ENCODE results near the gene MPP2.
"Not testable (repeated sequence)": the region's sequence is repeated elsewhere in the genome, so short reads cannot be mapped to it uniquely, and the experiment has no call there.

Gene MPP2

DNA sequence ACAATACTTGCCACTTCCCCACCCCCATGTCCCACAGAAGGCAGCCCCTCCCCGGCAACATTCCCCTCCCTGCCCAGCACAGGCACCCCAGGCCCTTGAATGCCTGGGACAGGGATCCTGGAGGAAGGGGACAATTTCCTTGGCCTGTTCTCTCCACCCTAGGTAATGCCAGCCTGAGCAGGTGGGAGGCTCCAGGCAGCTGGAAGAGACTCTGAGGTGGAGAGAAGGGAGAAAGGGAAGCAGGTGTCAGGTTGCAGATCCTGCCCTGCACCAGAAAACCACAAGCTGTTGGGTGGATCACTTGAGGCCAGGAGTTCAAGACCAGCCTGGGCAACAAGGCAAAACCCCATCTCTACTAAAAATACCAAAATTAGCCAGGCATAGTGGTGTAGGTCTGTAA, 8.9 kb downstream of the MPP2 start:
- Histone ChIP-seq H3K9ac (ENCODE audit: low read length) (no peak overlapping the region), H4K5ac (ENCODE audit: low read length) (no peak overlapping the region), H3K56ac (ENCODE audit: low read length) (no peak overlapping the region), H3K4me1 (ENCODE audit: control insufficient read depth, low read depth, low read length) (peaks cover 5% of the 10 kb centered on the region), H3K4ac (ENCODE audit: low read depth, low read length) (no peak overlapping the region), H3K36me3 (ENCODE audit: control insufficient read depth, insufficient read depth, low read length) (no peaks in the 10 kb centered on the region), H2BK120ac (ENCODE audit: low read depth, low read length) (no peak overlapping the region), H4K8ac (ENCODE audit: low read depth, low read length) (no peak overlapping the region), H3K4me2 (ENCODE audit: low read length) (no peak overlapping the region), H2AK5ac (ENCODE audit: low read length) (no peak overlapping the region), H2BK15ac (replicated peaks; ENCODE audit: low read depth) (no peak overlapping the region), H3K23ac (ENCODE audit: low read length) (no peak overlapping the region), H3K79me1 (ENCODE audit: low read length) (no peaks in the 10 kb centered on the region), H3K18ac (ENCODE audit: low read length) (no peak overlapping the region), H2BK5ac (ENCODE audit: low read length) (no peak overlapping the region), H3K4me3 (ENCODE audit: low read length) (no peak overlapping the region), H3K27ac (ENCODE audit: low read depth, low read length) (no peak overlapping the region), H3K27me3 (ENCODE audit: insufficient read depth, low read length, poor library complexity) (no peaks in the 10 kb centered on the region), H3K79me2 (ENCODE audit: control insufficient read depth, insufficient read depth, low read length) (no peaks in the 10 kb centered on the region)
- WGBS (ENCODE audit: extremely low coverage, insufficient coverage, low lambda C conversion rate): no CpG with 5 or more reads among the region's 1 CpG
- no peak for DNase-seq

DNA sequence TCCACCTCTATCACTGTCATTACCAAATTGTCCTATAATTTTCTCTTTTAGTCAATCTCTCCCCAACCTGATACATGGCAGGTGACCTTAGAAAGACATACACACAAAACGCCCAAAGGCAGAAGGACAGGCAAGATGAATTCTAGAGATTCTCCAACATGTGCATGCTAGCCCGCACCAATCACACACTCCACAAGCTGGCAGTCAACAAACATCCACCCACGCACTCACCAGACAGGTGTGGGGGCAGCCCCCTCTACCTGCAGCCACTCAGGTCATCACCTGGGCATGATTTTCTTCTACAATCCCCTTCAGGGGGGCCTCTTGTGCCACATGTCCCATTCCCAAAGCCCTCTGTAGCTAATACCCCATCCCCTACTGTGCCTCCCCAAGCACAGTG, 9.5 kb downstream of the MPP2 start:
- H3K4me3 ChIP-seq (ENCODE audit: low read length): no peak overlapping the region
- no peaks in the 10 kb centered on the region for H3K36me3 ChIP-seq (ENCODE audit: control insufficient read depth, insufficient read depth, low read length)
- H3K27me3 ChIP-seq (ENCODE audit: insufficient read depth, low read length, poor library complexity): no peaks in the 10 kb centered on the region

DNA sequence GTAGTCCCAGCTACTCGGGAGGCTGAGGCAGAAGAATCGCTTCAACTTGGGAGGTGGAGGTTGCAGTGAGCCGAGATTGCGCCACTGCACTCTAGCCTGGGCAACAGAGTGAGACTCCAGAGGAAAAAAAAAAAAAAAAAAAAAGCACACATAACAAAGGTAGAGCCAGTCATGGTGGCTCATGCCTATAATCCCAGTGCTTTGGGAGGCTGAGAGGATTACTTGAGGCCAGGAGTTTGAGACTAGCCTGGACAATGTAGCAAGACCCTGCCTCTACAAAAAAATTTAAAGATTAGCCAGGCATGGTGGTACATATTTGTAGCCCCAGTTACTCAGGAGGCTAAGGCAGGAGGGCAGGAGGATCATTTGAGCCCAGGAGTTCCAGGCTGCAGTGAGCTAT, 12.8 kb downstream of the MPP2 start:
- not testable (repeated sequence) for DNase-seq; H3K27me3 ChIP-seq (ENCODE audit: insufficient read depth, low read length, poor library complexity); H3K4me1 ChIP-seq (ENCODE audit: control insufficient read depth, low read depth, low read length); H3K18ac ChIP-seq (ENCODE audit: low read length); H3K4ac ChIP-seq (ENCODE audit: low read depth, low read length); H2BK5ac ChIP-seq (ENCODE audit: low read length); H3K36me3 ChIP-seq (ENCODE audit: control insufficient read depth, insufficient read depth, low read length); H3K56ac ChIP-seq (ENCODE audit: low read length); H3K79me2 ChIP-seq (ENCODE audit: control insufficient read depth, insufficient read depth, low read length); H2AK5ac ChIP-seq (ENCODE audit: low read length); H3K4me2 ChIP-seq (ENCODE audit: low read length); H3K27ac ChIP-seq (ENCODE audit: low read depth, low read length); H2BK15ac ChIP-seq (replicated peaks; ENCODE audit: low read depth); H4K5ac ChIP-seq (ENCODE audit: low read length); H4K8ac ChIP-seq (ENCODE audit: low read depth, low read length); H3K79me1 ChIP-seq (ENCODE audit: low read length); H3K9ac ChIP-seq (ENCODE audit: low read length); H3K23ac ChIP-seq (ENCODE audit: low read length); H2BK120ac ChIP-seq (ENCODE audit: low read depth, low read length); H3K4me3 ChIP-seq (ENCODE audit: low read length)
- WGBS (ENCODE audit: extremely low coverage, insufficient coverage, low lambda C conversion rate): no CpG with 5 or more reads among the region's 4 CpGs

More for the DNA sequence above, 9.5 kb downstream of the MPP2 start:
- Histone ChIP-seq H2BK15ac (replicated peaks; ENCODE audit: low read depth) (no peak overlapping the region), H2AK5ac (ENCODE audit: low read length) (no peak overlapping the region), H3K4ac (ENCODE audit: low read depth, low read length) (no peak overlapping the region), H3K79me2 (ENCODE audit: control insufficient read depth, insufficient read depth, low read length) (no peaks in the 10 kb centered on the region), H4K8ac (ENCODE audit: low read depth, low read length) (no peak overlapping the region), H3K4me1 (ENCODE audit: control insufficient read depth, low read depth, low read length) (peaks cover 6% of the 10 kb centered on the region), H3K9ac (ENCODE audit: low read length) (no peak overlapping the region), H3K27ac (ENCODE audit: low read depth, low read length) (no peak overlapping the region), H3K23ac (ENCODE audit: low read length) (no peak overlapping the region), H3K18ac (ENCODE audit: low read length) (no peak overlapping the region), H3K56ac (ENCODE audit: low read length) (no peak overlapping the region), H4K5ac (ENCODE audit: low read length) (no peak overlapping the region), H2BK120ac (ENCODE audit: low read depth, low read length) (no peak overlapping the region), H3K79me1 (ENCODE audit: low read length) (no peaks in the 10 kb centered on the region), H2BK5ac (ENCODE audit: low read length) (no peak overlapping the region), H3K4me2 (ENCODE audit: low read length) (no peak overlapping the region)
- DNase-seq: no peak
- no CpG with 5 or more reads among the region's 3 CpGs for WGBS (ENCODE audit: extremely low coverage, insufficient coverage, low lambda C conversion rate)

DNA sequence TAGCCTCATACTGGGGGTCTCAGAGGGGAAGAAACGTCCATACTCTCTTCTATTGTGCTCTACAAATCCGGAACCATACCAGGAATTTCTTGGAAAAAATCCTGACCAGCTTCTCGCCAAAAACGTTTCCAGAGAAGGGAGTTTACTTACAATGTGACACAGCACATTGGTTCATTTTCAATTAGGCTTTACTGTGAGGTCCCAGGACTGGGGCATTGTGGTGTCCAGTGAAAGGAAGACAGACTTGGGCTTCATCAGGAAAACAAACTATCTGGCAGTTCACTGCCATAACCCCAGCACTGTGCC, 14.7 kb downstream of the MPP2 start:
- H3K27me3 ChIP-seq (ENCODE audit: insufficient read depth, low read length, poor library complexity): no peaks in the 10 kb centered on the region
- H2AK5ac ChIP-seq (ENCODE audit: low read length): no peak overlapping the region
- H2BK15ac ChIP-seq (replicated peaks; ENCODE audit: low read depth): no peak overlapping the region
- no peaks in the 10 kb centered on the region for H3K79me1 ChIP-seq (ENCODE audit: low read length)
- peaks cover 8% of the 10 kb centered on the region for H3K4me1 ChIP-seq (ENCODE audit: control insufficient read depth, low read depth, low read length)
- no peak overlapping the region for H4K8ac ChIP-seq (ENCODE audit: low read depth, low read length)
- no peaks in the 10 kb centered on the region for H3K36me3 ChIP-seq (ENCODE audit: control insufficient read depth, insufficient read depth, low read length)
- H3K18ac ChIP-seq (ENCODE audit: low read length): no peak overlapping the region
- no peak overlapping the region for H2BK120ac ChIP-seq (ENCODE audit: low read depth, low read length)
- no peak overlapping the region for H4K5ac ChIP-seq (ENCODE audit: low read length)
- no peak overlapping the region for H3K4me2 ChIP-seq (ENCODE audit: low read length)
- H3K56ac ChIP-seq (ENCODE audit: low read length): peak overlapping the region; percentile 25
- H3K27ac ChIP-seq (ENCODE audit: low read depth, low read length): no peak overlapping the region
- H3K4me3 ChIP-seq (ENCODE audit: low read length): no peak overlapping the region
- no peak overlapping the region for H3K9ac ChIP-seq (ENCODE audit: low read length)
- no peaks in the 10 kb centered on the region for H3K79me2 ChIP-seq (ENCODE audit: control insufficient read depth, insufficient read depth, low read length)
- no CpG with 5 or more reads among the region's 4 CpGs for WGBS (ENCODE audit: extremely low coverage, insufficient coverage, low lambda C conversion rate)
- no peak overlapping the region for H3K4ac ChIP-seq (ENCODE audit: low read depth, low read length)
- DNase-seq: no peak
- H2BK5ac ChIP-seq (ENCODE audit: low read length): no peak overlapping the region
- H3K23ac ChIP-seq (ENCODE audit: low read length): no peak overlapping the region

DNA sequence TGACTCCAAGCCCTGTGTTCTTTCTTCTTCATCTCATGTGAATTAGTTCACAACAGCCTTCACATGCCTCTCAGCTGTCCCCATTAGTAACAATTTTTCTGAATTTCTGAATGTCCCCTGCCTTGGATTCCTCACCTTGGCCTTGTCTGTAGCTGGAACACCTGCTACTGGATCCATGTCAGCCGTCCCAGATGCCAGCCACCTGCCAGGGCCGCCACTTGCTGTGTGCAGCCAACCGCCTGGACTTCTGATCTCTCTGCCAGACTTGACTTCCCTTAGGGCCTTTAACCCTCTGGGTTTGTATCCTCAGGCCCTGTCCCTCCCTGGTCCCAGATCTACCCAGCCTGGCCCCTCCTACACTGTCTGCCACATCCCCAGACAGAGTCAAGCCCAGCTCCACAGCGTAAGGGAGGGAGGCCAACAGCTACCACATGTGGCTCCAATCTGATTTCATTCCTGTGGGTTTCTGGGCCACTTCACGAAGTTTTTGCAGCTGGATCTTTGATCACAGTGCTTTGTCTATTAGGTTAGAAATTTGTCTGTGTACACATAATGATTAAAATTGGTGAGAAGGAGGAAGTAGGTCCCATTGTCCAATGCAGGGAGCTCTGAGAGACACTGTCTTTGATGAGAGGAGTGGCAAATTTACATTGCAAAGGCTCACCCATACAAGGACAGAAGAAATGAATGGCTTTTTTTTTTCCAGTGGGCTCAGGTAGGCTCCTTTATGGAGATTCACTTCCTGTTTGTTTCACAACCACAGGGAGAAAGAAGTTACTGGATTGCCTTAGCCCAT, 15.3 kb downstream of the MPP2 start:
- Histone ChIP-seq H3K79me2 (ENCODE audit: control insufficient read depth, insufficient read depth, low read length) (no peaks in the 10 kb centered on the region), H3K4me2 (ENCODE audit: low read length) (no peak overlapping the region), H2BK5ac (ENCODE audit: low read length) (no peak overlapping the region), H3K36me3 (ENCODE audit: control insufficient read depth, insufficient read depth, low read length) (no peaks in the 10 kb centered on the region), H3K18ac (ENCODE audit: low read length) (no peak overlapping the region), H3K4ac (ENCODE audit: low read depth, low read length) (no peak overlapping the region), H2AK5ac (ENCODE audit: low read length) (no peak overlapping the region), H3K27ac (ENCODE audit: low read depth, low read length) (no peak overlapping the region), H4K8ac (ENCODE audit: low read depth, low read length) (no peak overlapping the region), H3K4me3 (ENCODE audit: low read length) (no peak overlapping the region), H3K56ac (ENCODE audit: low read length) (no peak overlapping the region), H4K5ac (ENCODE audit: low read length) (no peak overlapping the region), H3K9ac (ENCODE audit: low read length) (no peak overlapping the region), H3K79me1 (ENCODE audit: low read length) (no peaks in the 10 kb centered on the region), H2BK120ac (ENCODE audit: low read depth, low read length) (no peak overlapping the region), H3K4me1 (ENCODE audit: control insufficient read depth, low read depth, low read length) (peaks cover 8% of the 10 kb centered on the region), H3K27me3 (ENCODE audit: insufficient read depth, low read length, poor library complexity) (no peaks in the 10 kb centered on the region), H2BK15ac (replicated peaks; ENCODE audit: low read depth) (no peak overlapping the region), H3K23ac (ENCODE audit: low read length) (no peak overlapping the region)
- DNase-seq: no peak
- no CpG with 5 or more reads among the region's 5 CpGs for WGBS (ENCODE audit: extremely low coverage, insufficient coverage, low lambda C conversion rate)

DNA sequence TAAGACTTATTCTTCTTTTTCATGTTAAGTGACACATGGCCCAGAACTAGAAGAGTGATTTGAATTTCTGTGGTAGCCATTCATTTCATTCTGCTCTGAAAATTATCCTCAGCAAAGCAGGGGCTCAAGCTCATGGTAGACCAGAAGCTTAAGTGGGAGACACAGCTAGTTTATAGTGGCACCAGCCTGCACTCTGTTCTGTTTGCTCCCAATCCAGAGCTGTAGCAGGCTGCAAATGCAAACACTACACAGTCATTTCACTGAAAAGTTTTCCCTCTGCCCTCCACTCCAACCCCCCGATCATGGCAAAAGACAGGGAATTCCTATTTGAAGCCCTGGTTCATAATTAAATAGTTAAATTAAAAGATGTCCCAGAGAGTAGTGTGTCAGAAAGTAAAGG, 17.1 kb downstream of the MPP2 start:
- no CpG with 5 or more reads among the region's 1 CpG for WGBS (ENCODE audit: extremely low coverage, insufficient coverage, low lambda C conversion rate)
- H3K27me3 ChIP-seq (ENCODE audit: insufficient read depth, low read length, poor library complexity): no peaks in the 10 kb centered on the region
- no peaks in the 10 kb centered on the region for H3K79me2 ChIP-seq (ENCODE audit: control insufficient read depth, insufficient read depth, low read length)
- no peak overlapping the region for H3K9ac ChIP-seq (ENCODE audit: low read length)
- H3K4me1 ChIP-seq (ENCODE audit: control insufficient read depth, low read depth, low read length): peaks cover 8% of the 10 kb centered on the region
- H3K79me1 ChIP-seq (ENCODE audit: low read length): no peaks in the 10 kb centered on the region
- H2BK15ac ChIP-seq (replicated peaks; ENCODE audit: low read depth): no peak overlapping the region
- H3K18ac ChIP-seq (ENCODE audit: low read length): no peak overlapping the region
- no peak overlapping the region for H3K4me3 ChIP-seq (ENCODE audit: low read length)
- H3K36me3 ChIP-seq (ENCODE audit: control insufficient read depth, insufficient read depth, low read length): no peaks in the 10 kb centered on the region
- H2AK5ac ChIP-seq (ENCODE audit: low read length): no peak overlapping the region
- no peak overlapping the region for H3K23ac ChIP-seq (ENCODE audit: low read length)
- DNase-seq: no peak
- H3K56ac ChIP-seq (ENCODE audit: low read length): no peak overlapping the region
- no peak overlapping the region for H2BK5ac ChIP-seq (ENCODE audit: low read length)
- no peak overlapping the region for H4K5ac ChIP-seq (ENCODE audit: low read length)
- H3K27ac ChIP-seq (ENCODE audit: low read depth, low read length): no peak overlapping the region
- H4K8ac ChIP-seq (ENCODE audit: low read depth, low read length): no peak overlapping the region
- no peak overlapping the region for H3K4me2 ChIP-seq (ENCODE audit: low read length)
- H3K4ac ChIP-seq (ENCODE audit: low read depth, low read length): no peak overlapping the region
- H2BK120ac ChIP-seq (ENCODE audit: low read depth, low read length): no peak overlapping the region
